T-helper 1 cell treated with Interleukin-12 subunit alpha and Interleukin-12 subunit beta and Interleukin-4 antibody, amounts not matched to agents 30 μg/mL and 1 μg/mL, for 36 hours (primary cell): ENCODE measurements around the gene TMEM131L.
"Not testable (repeated sequence)": the region's sequence is repeated elsewhere in the genome, so short reads cannot be mapped to it uniquely, and the experiment has no call there.

Experiments
- H3K27ac Mint-ChIP-seq: one replicate; pipeline ENCODE4 v1.8.0; 2021; ENCODE audit warnings: mild to moderate bottlenecking, mixed read lengths
- H3K27me3 Mint-ChIP-seq: one replicate; pipeline ENCODE4 v1.8.0; 2021; ENCODE audit warnings: low read depth, mixed read lengths
- H3K36me3 Mint-ChIP-seq: one replicate; pipeline ENCODE4 v1.8.0; 2021; ENCODE audit warnings: low read depth, mixed read lengths
- H3K4me1 Mint-ChIP-seq: one replicate; pipeline ENCODE4 v1.8.0; 2021; ENCODE audit warnings: low read depth, mixed read lengths
- H3K4me3 Mint-ChIP-seq: one replicate; pipeline ENCODE4 v1.8.0; 2021; ENCODE audit warnings: mild to moderate bottlenecking, moderate library complexity, mixed read lengths
- H3K9me3 Mint-ChIP-seq: one replicate; pipeline ENCODE4 v1.8.0; 2021; ENCODE audit warnings: mixed read lengths

Gene TMEM131L

DNA sequence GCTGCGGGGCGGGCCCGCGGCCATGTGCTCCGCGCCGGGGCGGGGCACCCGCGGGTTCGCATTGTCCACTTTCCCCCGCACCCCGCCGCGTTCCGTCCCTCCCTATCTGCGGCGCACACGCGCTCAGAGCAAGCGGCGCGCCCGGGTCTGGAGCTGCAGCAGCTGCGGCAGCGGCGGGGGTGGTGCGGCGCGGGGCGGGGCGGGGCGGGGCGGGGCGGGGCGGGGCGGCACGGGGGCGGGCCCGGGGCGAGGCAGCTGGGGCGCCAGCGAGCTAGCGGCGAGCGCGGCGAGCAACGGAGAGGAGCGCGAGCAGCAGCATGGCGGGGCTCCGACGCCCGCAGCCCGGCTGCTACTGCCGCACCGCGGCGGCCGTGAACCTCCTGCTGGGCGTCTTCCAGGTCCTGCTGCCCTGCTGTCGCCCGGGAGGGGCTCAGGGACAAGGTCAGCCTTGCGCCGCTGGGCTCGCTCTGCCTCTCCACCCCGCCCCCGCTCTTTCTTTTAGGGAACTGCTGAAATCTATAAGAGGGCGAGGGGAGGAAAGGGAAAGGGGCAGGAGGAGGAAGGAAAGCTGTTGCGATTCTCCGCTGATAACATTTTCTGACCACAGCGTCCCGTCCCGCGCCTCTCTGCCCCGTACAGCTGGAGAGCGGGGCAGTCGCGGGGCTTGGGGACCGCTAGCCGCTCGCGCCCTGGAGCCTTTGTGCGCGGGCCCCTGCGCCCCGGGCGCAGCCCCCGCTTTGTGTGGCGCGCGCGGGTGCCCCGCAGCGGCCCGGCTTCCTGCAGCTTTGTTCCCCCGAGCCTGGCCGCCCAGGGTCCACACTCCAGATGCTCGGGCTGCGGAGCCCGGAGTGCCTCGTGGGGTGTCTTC, at the start of gene TMEM131L:
TSS of gene TMEM131L (plus strand) at position 280 of the 868 bp plus-strand sequence. CDS start at position 318, 38 bp downstream.
- H3K27me3 Mint-ChIP-seq, result no peaks in the 10 kb centered on the region
- peaks cover 46% of the 10 kb centered on the region for H3K4me1 Mint-ChIP-seq
- peak within 1 kb of the TSS; percentile 93 for H3K27ac Mint-ChIP-seq
- no peaks in the 10 kb centered on the region for H3K9me3 Mint-ChIP-seq
- peak within 1 kb of the TSS; percentile 92 for H3K4me3 Mint-ChIP-seq
- peaks cover 11% of the 10 kb centered on the region for H3K36me3 Mint-ChIP-seq

- not testable (repeated sequence) for H3K9me3 Mint-ChIP-seq, H3K27ac Mint-ChIP-seq, H3K27me3 Mint-ChIP-seq, H3K36me3 Mint-ChIP-seq, H3K4me3 Mint-ChIP-seq
- peaks cover 17% of the 10 kb centered on the region for H3K4me1 Mint-ChIP-seq
Measured at GRCh38 chr4:153416456-153416855, 49.7 kb upstream of the TMEM131L start.

DNA sequence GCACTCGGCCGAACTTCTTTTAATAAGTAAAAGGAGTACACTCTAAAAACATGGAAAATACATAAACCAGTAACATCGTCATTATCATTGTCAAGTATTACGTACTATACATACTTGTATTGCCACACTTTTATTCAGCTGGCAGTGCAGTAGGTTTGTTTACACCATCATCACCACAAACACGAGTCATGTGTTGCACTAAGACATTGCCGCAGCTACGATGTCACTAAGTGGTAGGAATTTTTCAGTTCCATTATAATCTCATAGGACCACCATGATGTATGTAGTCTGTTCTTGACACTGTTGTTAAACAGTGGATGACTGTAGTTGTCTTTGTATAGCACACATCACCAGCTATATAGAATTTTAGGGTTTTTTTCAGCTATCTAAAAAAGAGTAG, 48.0 kb upstream of the TMEM131L start:
- Mint-ChIP-seq H3K9me3 (no peaks in the 10 kb centered on the region), H3K27ac (no peak overlapping the region), H3K36me3 (peaks cover 4% of the 10 kb centered on the region), H3K4me1 (peaks cover 18% of the 10 kb centered on the region), H3K4me3 (no peak overlapping the region), H3K27me3 (no peaks in the 10 kb centered on the region)

DNA sequence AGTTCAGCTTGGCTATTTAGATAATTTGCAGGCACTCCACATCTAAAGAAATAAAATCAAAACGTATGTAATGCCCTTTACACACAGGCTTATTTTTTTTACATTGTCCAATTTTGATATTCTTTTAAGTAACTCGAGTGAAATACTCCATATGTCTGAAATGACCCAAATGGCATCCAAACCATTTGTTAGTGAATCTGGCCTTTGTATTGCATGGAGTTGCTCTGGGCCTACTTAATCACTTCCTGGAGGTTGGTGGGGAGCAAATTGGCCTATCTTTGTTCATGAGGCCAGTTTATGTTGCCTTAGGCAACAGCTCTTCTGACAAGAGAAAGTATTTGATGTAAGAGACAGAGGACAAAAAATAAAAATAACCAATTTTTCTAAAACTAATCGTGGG, 47.6 kb upstream of the TMEM131L start:
- Mint-ChIP-seq H3K36me3 (peaks cover 4% of the 10 kb centered on the region), H3K27me3 (no peaks in the 10 kb centered on the region), H3K9me3 (no peaks in the 10 kb centered on the region), H3K4me1 (peaks cover 18% of the 10 kb centered on the region), H3K4me3 (no peak overlapping the region), H3K27ac (no peak overlapping the region)

DNA sequence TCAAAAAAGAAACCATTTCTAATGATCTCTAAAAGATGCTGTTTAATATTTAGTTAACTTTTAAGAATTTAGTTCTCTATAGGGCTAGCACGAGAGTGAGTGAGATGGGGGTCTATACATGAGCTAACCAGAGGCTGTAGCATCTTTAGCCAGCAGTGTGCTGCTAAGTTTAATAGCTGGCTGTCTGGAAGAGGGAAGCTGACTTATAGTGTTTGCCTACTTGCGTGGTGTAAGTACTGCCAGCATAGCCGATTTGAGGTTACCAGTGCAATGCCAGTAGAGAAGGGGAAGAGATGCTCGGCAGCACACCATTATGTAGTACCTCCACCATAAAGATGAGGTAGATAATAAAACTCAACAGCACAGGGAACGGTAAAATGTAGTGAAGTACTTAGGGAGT, 47.1 kb upstream of the TMEM131L start:
- H3K9me3 Mint-ChIP-seq, result no peaks in the 10 kb centered on the region
- H3K4me3 Mint-ChIP-seq, result no peak overlapping the region
- H3K27me3 Mint-ChIP-seq, result no peaks in the 10 kb centered on the region
- H3K4me1 Mint-ChIP-seq, result peaks cover 18% of the 10 kb centered on the region
- no peak overlapping the region for H3K27ac Mint-ChIP-seq
- H3K36me3 Mint-ChIP-seq, result peaks cover 4% of the 10 kb centered on the region

DNA sequence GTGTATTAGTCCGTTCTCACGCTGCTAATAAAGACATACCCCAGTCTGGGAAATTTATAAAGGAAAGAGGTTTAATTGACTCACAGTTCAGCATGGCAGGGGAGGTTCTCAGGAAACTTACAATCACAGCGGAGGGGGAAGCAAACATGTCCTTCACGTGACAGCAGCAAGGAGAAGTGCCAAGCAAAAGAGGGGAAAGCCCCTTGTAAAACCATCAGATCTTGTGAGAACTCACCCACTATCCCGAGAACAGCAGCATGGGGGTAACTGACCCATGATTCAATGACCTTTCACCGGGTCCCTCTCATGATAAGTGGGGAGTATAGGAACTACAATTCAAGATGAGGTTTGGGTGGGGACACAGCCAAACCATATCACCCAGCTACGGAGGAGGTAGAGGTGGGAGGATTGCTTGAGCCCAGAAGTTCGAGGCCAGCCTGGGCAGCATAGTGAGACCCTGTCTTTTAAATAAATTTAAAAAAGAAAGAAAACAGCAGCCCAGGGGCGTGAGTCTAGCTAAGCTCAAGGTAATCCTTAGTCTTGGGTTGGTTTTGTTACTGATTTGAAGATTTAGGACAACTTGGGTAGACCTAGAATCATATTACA, 46.4 kb upstream of the TMEM131L start:
- H3K27me3 Mint-ChIP-seq, result no peaks in the 10 kb centered on the region
- no peak overlapping the region for H3K27ac Mint-ChIP-seq
- H3K36me3 Mint-ChIP-seq, result peaks cover 4% of the 10 kb centered on the region
- H3K4me3 Mint-ChIP-seq, result no peak overlapping the region
- H3K4me1 Mint-ChIP-seq, result peaks cover 20% of the 10 kb centered on the region
- no peaks in the 10 kb centered on the region for H3K9me3 Mint-ChIP-seq

GRCh38 chr4:153420361-153420760, 45.8 kb upstream of the TMEM131L start:
- Mint-ChIP-seq H3K4me1 (peaks cover 20% of the 10 kb centered on the region), H3K36me3 (peaks cover 4% of the 10 kb centered on the region), H3K4me3 (no peak overlapping the region), H3K27me3 (no peaks in the 10 kb centered on the region), H3K9me3 (no peaks in the 10 kb centered on the region), H3K27ac (no peak overlapping the region)

DNA sequence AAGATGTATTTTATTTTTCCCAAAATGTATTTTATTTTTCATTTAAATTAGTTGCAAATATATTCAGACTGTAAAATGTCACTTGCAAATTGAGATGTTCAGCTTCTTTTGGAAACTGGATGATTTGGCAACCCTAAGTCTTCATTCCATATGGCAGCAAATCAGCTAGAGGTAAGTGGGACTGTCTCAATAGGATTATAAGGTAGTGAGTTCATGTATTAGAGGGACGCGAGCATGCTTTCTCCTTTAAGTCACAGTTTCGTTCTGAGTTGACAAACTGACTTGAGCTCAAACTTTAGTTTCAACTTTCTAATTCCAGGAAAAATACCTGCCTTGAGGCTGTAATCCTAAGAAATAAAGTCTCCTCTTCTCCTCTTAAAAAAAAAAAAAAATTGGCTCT, 44.2 kb upstream of the TMEM131L start:
- Mint-ChIP-seq H3K9me3 (no peaks in the 10 kb centered on the region), H3K27ac (peak overlapping the region; percentile 41), H3K27me3 (no peaks in the 10 kb centered on the region), H3K4me1 (peaks cover 24% of the 10 kb centered on the region), H3K36me3 (peaks cover 4% of the 10 kb centered on the region), H3K4me3 (no peak overlapping the region)

DNA sequence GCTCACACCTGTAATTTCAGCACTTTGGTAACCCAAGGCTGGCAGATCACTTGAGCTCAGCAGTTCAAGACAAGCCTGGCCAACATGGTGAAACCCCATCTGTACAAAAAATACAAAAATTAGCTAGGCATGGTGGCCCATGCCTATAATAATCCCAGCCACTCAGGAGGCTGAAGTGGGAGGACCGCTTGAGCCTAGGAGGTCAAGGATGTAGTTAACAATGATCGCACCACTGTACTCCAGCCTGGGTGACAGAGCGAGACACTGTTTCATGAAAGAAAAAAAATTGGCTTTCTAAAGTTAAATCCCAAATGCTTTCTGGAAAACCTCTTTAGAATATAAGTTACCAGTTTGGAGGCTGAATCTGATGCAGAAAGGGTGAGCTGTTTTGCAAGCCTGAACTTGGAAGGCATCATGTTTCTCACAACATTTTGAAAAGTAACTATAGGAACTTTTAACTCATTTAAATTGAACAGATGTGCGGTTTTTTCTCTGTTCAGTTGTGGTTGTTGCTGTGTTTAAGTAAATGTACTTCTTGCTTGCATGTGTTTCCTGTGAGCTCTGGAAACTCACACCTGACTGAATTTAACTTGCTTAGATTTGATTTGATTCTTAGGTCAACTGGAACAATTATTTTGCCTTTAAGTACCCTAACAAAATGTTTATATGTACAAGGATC, 39.8 kb upstream of the TMEM131L start:
- H3K27me3 Mint-ChIP-seq, result no peaks in the 10 kb centered on the region
- no peaks in the 10 kb centered on the region for H3K9me3 Mint-ChIP-seq
- H3K4me3 Mint-ChIP-seq, result peak overlapping the region; percentile 17
- peak overlapping the region; percentile 20 for H3K27ac Mint-ChIP-seq
- H3K36me3 Mint-ChIP-seq, result no peaks in the 10 kb centered on the region
- peaks cover 36% of the 10 kb centered on the region for H3K4me1 Mint-ChIP-seq

- H3K27me3 Mint-ChIP-seq, result no peaks in the 10 kb centered on the region
- no peak overlapping the region for H3K27ac Mint-ChIP-seq
- H3K4me1 Mint-ChIP-seq, result peaks cover 37% of the 10 kb centered on the region
- no peaks in the 10 kb centered on the region for H3K36me3 Mint-ChIP-seq
- H3K9me3 Mint-ChIP-seq, result no peaks in the 10 kb centered on the region
- peak overlapping the region; percentile 29 for H3K4me3 Mint-ChIP-seq
Measured at GRCh38 chr4:153427363-153428071, 38.6 kb upstream of the TMEM131L start.

DNA sequence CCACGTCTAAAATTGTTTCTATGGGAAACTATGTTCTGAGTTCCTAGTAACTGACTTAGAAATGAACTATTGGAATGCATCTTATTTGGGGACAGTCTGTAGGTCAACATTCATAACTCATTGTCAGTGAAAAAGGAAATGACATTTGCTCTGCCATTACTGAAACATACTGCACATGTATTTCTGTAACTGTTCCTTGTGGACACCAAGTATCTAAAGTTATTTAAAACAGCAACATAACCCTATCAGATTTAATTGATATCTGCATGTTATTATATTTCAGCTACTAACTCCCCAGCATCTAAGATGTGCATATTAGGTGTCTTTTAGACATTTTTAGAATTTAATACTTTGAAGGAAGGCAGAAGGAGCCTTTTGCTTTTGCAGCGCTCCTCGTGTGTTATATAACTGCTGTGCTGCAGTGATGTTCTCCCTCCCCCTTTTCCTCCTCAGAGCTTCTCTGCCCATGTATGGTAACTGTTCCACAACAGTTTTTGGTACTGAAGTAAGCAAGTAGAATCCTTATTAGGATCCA, 37.2 kb upstream of the TMEM131L start:
- H3K9me3 Mint-ChIP-seq, result no peaks in the 10 kb centered on the region
- peaks cover 3% of the 10 kb centered on the region for H3K27me3 Mint-ChIP-seq
- H3K4me1 Mint-ChIP-seq, result peaks cover 44% of the 10 kb centered on the region
- peaks cover 2% of the 10 kb centered on the region for H3K36me3 Mint-ChIP-seq
- no peak overlapping the region for H3K27ac Mint-ChIP-seq
- no peak overlapping the region for H3K4me3 Mint-ChIP-seq

DNA sequence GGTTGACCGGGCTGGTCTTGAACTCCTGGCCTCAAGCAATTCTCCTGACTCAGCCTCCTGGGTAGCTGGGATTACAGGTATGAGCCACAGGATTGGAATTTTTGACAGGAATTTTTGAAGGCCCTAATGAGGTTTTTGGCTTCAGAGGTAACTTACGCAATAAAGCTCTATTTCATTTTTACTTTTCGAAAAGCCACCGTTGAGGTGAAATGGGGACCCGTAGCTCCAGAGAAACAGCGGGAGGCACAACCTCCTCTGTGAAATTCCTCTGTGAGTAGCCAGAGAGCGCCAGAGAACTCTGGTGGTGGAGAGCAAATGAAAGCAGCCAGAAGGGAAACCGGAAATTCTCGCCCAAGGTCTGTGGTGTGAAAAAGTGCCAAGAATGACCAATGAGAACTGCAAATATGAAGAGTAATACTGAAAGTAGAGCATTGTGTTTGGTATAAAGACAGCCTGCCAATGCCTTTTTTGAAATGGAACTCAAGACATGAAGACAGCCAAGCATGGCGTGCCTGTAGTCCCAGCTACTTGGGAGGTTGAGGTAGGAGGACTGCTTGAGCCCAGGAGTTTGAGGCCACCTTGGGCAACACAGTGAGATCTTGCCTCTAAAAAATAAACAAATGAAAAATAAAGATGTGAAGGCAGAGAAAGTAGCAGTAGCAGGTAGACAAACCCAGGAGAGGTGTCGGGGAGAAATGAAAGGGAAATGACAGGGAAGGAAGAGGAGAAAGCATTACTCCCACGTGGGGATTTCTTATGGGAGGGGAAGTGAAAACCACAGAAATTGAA, 33.0 kb upstream of the TMEM131L start:
- Mint-ChIP-seq H3K4me1 (peaks cover 34% of the 10 kb centered on the region), H3K27ac (peak overlapping the region; percentile 84), H3K27me3 (peaks cover 5% of the 10 kb centered on the region)

DNA sequence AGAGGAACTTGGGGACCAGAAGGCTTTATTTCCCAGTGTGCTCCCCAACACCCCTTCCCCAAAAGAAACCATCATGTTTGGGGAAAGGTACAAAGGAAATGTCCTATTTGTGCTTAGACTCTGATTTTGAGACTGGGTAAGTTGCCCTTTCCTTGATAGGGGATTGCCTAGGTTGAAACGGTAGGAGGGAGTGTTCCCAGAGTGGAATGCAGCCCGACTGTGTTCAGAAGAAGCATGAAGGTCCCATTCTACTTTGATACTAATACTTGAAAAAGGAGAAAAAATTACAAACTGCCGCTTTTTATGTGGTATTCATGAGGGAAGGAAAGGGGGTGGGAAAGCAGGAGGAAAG, 32.4 kb upstream of the TMEM131L start:
- Mint-ChIP-seq H3K4me3 (no peak overlapping the region), H3K4me1 (peaks cover 36% of the 10 kb centered on the region), H3K27me3 (peaks cover 5% of the 10 kb centered on the region), H3K9me3 (no peaks in the 10 kb centered on the region), H3K36me3 (peaks cover 2% of the 10 kb centered on the region), H3K27ac (peak overlapping the region; percentile 84)

More for the DNA sequence above, 33.0 kb upstream of the TMEM131L start:
- Mint-ChIP-seq H3K4me3 (peak overlapping the region; percentile 81), H3K36me3 (peaks cover 2% of the 10 kb centered on the region), H3K9me3 (no peaks in the 10 kb centered on the region)
